ENCODE data around the gene ZNF423.

The ZNF423 gene

GRCh38 chr16:49594153-49594552, 261.8 kb downstream of the ZNF423 start:
- DNase-seq: no peak

- DNase-seq: no peak
Observed at GRCh38 chr16:49593424-49594040, 262.4 kb downstream of the ZNF423 start.

GRCh38 chr16:49592546-49593423, 263.1 kb downstream of the ZNF423 start:
- no peak for DNase-seq

DNA sequence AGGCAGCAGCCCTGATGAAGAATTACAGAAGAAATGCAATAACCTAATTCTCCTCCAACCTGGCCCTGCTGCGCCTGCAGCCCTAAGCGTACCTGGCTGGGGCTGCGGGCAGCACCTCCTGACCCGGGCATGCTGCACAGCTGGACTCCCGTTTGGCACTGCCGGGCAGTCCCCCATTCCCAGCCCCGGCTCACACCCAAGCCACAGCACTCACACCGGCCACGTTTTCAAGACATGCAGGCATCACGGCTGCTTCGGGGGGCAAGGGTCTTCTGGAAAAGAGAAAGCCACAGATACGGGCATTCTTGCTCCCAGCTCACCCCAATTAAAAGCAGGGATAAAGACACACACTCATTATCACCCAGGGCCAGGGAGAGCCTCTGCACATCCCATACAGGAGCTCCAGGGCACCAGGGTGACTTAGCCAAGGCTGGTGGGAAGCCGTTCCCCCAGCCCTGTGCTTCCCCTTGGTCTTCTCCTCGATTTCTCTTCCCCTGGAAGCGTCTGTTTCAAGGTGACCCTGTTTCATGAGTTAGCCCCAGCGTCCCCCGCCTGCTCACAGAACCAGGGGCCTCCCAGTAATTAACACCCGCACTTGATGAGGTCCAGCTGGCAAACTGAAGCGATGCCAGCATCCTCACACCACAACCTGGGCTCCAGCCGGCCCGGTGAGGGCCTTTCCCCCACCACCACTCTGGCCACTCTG, 265.6 kb downstream of the ZNF423 start:
- DNase-seq: no peak

DNA sequence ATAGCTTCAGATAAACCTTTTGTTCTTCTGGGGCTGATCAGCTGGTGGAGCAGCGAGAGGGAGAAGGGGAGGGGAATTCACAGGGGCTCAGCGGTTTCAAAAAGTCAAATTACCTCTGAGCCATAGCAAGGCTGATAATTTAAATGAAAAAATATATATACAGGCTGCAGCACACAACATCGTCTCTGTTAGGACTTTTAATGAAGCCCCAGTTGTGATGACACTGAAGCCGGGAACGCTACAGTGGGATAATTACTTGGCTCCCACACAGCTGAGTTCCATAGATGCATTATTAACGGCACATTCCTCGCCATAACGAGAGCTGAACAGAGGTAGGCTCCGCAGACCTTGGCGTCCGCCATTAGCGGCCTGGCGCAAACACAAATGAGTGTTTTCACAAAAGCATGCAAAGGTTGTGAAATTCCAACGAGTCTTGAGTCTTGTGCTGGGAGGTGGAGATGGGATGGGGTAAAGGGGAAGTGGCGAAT, 266.3 kb downstream of the ZNF423 start:
- DNase-seq: no peak

DNA sequence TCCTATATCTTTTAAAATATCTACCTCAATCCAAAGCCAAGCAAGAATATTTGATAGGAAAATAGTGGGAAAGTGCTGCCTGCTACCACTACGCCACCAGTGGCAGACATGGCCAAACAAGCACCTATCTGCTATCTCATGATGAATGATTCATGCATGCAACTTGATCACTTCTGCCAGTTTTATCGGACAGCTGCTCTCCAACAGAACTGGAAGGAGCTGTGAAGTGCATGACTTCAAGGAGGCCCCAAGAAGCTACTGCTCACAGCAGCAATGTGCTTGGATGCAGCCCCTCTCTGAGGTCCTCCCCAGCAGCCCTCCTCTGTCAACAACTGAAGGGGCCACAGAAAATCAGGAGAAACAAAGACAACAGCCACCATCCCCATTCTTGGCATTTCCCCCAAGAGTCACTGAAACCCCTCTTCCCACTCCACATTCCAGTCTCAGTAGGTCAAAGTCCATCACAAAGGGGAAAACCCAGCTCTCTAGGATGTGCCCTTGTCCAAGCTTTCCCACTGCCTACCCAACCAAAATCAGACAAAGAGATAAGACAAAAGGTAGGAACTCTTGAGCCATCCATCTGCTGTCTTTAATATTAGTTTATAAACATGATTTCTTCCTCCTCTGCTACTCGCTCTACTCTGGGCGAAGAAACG, 267.1 kb downstream of the ZNF423 start:
- DNase-seq: no peak

GRCh38 chr16:49588026-49588425, 267.9 kb downstream of the ZNF423 start:
- no peak for DNase-seq

- no peak for DNase-seq
Observed at GRCh38 chr16:49587511-49587910, 268.4 kb downstream of the ZNF423 start.

- DNase-seq: no peak
Observed at GRCh38 chr16:49586466-49587450, 269.2 kb downstream of the ZNF423 start.

DNA sequence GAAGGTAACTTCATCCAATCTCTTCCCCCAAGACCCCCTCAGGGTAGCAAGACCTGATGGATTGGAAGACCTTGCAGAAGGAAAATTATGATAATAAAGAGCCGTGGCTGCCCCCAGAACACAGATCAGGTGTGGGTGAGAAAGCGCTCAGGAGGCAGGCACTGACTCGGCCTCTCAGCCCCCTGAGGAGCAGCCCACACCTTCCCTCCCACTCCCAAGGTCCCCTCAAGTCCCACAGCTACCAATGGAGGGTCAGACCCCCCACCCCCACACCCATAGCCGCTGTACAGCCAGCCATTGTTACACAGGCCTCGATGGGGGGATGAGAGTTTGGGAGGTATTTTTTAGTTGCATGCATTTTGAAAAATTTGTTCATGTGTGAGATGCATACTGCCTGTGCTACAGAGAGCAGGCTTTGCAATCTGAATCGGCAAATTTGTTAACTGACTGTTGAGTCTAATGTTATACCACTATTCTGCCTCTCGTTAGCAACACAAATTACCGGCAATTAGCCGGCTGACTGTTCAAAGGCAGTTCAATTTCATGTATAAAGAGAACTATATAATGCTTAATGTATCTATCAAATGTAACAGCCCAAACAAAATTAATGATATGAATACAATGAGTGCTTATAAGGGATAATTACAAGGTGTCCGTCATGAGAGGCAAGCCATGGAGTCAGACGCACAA, 270.6 kb downstream of the ZNF423 start:
- no peak for DNase-seq

- DNase-seq: no peak
Observed at GRCh38 chr16:49583911-49584310, 272.0 kb downstream of the ZNF423 start.

DNA sequence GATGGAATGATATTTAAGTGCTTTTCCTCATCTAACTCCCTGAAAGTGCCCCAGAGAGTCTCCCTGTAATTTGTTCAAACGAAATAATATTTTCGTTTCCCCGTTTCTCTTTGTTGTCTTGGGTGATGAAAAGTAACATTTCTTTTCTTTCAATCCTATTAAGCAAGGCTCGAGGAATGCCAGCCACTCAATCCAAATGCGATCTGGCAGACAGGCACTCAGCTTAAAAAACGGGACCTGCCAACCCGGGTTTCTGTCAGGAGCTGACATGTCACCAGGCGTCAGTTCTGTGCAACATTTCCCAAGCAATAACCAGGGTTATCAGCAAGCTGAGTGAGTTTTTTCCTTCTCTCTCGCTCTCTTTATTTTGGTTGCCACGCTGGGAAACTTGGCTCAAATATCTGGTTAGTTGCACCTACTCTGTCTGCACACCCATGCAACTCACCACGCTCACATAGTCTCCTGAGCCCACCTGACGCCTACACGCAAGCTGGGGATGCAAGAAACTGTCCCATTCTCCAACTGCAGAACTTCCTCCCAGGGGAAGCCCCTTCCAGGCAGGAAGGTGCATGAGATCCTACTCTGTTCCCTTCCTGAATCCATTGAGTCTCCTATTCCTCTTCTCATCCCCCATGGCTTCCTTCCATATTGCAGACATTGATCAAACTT, 274.1 kb downstream of the ZNF423 start:
- DNase-seq: no peak

DNA sequence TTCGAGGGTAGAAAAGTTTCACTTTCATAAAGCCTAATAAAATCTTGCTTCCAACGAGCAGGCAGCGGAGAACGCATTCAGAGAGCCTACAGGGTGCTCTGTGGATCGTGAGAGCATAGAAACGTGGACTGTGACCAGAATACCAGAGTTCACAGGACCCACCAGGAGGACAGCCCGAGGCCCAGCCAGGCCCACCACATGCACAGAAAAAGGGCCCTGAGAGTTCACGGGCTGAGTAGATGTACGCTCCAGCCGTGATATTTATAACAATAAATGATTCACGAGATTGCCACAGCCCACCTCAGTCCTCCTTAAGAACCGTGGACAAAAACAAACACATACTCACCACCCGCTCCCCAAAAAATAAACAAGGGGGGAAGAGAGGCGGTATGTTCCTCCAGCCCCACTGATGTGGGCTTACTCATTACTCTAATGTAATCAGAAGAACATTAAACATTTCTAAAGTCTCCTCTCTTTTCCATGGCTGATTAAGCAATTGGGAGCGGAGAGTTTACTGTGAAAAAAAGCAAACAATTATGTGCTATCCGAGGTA, 275.1 kb downstream of the ZNF423 start:
- DNase-seq: no peak

DNA sequence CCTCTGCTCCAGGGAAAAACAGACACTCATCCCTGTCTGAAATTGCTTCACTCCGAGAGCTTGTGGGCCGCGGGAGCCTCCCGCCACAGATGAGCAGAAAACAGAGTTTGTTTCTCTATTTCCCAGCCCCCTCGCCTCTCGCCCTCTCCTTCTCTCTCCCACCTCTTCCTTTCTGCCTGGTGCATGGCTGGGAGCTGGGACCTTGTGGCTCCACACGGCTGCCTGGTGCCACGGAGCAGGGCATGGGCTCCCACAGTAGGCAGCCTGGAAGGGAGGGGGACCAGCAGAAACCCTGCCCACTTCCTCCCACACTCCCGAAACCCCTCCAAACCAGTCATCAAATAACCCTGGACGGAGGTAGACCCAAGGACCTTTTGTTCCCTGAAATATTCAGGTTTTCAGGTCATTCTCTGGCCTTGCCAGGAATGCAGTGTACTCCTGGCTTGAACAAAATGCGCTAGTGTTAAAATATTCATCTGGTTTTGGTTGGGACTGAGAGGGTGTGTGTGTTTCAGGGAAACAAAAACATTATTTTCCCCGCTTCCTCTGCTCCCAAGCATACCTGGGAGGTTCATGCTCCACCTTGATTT, 277.4 kb downstream of the ZNF423 start:
- no peak for DNase-seq

DNA sequence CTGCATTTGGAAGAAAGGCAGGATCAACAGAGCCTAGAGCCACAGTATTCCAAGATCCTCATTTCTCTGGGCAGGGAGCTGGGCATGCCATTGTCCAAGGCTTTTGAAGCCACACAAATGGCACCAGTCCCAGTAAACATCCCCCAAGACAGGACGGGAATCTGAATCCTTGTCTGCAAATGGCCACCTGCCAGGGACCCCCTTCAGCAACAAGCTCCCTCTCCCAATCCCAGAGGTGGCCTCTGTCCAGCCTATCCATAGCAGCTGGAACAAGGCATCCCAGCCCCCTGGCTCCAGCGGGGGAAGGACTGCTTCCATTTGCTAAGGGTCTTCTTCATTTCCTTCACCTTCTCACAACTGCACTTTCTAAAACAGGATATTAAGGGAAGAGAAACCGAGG, 277.9 kb downstream of the ZNF423 start:
- no peak for DNase-seq

DNA sequence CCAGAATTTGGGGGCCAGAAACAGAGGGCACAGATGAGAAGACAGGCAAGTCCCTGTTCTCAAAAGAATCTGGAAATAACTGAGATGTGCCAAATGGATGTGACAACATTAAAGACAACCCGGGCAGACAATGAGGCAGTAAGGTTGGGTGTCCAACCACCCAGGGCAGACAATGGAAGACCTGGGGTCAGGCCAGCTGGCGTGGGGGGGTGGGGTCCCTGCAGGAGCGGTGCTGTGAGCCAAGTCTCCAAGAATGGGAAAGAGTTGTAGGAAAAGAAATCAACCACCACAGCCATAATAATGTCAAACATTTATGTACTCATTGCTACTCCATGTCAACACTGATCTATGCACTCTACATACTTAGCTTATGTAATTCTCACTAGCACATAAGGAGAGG, 279.0 kb downstream of the ZNF423 start:
- no peak for DNase-seq

GRCh38 chr16:49576173-49576494, 279.8 kb downstream of the ZNF423 start:
- no peak for DNase-seq

- no peak for DNase-seq
Observed at GRCh38 chr16:49575346-49576172, 280.4 kb downstream of the ZNF423 start.

GRCh38 chr16:49574826-49575225, 281.1 kb downstream of the ZNF423 start:
- DNase-seq: no peak

Measured in T1000 (cell line).